IPS-18a (cell line): ENCODE measurements around the gene SLN.
"Not testable (repeated sequence)": the region's sequence is repeated elsewhere in the genome, so short reads cannot be mapped to it uniquely, and the experiment has no call there.

Experiments
- H3K27ac ChIP-seq: one replicate; pipeline ENCODE4 v1.5.1; 2013; ENCODE audit warnings: low read length
- H3K27me3 ChIP-seq: one replicate; pipeline ENCODE4 v1.6.1; 2013; ENCODE audit warnings: mild to moderate bottlenecking, low read length; ENCODE audit not compliant: control insufficient read depth, insufficient read depth
- H3K36me3 ChIP-seq: one replicate; pipeline ENCODE4 v1.6.1; 2013; ENCODE audit warnings: low read depth, low read length; ENCODE audit not compliant: control insufficient read depth
- H3K4me1 ChIP-seq: one replicate; pipeline ENCODE4 v1.6.1; 2013; ENCODE audit warnings: low read depth, low read length; ENCODE audit not compliant: control insufficient read depth
- H3K4me3 ChIP-seq: one replicate; pipeline ENCODE4 v1.5.1; 2013; ENCODE audit warnings: low read length
- H3K9ac ChIP-seq: one replicate; pipeline ENCODE4 v1.6.1; 2013; ENCODE audit warnings: mild to moderate bottlenecking, low read length, moderate library complexity
- H3K9me3 ChIP-seq: one replicate; pipeline ENCODE4 v1.6.1; 2013; ENCODE audit warnings: low read depth, low read length; ENCODE audit not compliant: control insufficient read depth

SLN gene

DNA sequence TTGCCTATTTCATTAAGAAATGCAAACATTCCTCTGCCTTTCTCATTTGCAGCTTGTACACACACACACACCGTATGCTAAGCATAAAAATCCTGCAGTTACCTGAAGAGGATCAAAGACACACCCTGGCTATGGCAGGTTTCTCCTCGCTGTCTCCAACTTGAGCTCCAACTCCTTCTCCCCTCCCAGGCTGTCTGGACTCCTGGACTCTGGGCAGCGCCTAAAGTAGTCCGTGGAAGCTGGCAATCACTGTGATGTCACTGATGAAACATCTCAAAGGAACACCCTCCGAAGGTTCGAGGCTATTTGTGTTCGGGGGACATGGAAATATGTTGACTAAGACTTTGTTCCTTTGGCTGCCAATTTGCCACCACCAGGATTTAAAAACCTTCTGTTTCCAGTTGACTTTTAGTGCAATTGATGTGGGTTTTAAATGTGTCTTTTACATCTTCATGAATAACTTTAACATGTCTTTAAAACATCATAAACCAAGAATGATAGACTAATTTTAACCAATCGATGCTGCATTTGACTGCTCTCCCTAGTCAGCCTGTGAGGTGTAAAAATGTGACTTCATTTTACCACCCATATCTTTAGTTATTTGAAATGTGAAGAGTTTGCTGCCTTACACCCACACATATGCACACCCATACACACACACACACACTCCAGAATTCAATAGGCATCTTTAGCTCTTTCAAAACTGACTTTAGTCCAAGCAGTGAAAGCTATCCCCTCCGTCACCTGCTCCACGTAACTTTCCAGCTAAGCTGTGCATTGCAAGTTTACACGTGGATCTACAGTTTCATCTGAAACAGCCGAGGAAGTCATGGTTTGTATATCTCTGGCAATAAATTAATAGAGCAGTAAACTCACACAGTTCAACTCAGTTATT lies at the start of gene SLN:
SLN (minus strand) TSS at position 196 of the 895 bp plus-strand sequence.
- Histone ChIP-seq H3K9me3 (no peaks in the 10 kb centered on the region), H3K4me3 (no peak within 1 kb of the TSS), H3K27ac (no peak within 1 kb of the TSS), H3K4me1 (peaks cover 15% of the 10 kb centered on the region), H3K9ac (no peak within 1 kb of the TSS), H3K36me3 (no peaks in the 10 kb centered on the region), H3K27me3 (no peaks in the 10 kb centered on the region)

DNA sequence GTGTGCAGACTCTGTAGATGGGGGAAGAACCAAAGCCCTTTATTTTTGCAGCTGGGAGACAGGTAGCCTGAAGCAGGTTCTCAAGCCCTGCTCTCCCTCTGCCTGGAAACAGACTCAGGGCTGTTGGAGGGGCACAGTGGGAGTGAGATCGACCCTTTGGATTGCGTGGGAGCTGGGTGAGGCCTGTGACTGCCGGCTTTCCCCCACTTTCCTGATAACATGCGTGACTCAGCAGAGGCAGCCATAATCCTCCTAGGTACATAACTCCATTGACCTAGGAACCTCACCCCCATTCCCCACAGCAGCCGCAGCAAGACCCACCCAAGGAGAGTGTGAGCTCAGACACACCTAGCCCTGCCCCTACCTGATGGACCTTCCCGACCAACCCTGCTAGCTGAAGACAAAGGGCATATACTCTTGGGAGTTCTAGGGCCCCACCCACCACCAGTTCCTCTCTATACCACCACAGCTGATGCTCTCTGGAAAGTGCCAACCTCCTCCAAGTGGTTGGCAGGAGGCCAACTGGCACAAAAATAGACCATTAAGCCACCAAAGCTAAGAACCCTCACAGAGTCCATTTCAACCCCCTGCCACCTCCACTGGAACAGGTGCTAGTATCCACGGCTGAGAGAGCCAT lies 47.0 kb upstream of the SLN start:
- H3K9ac ChIP-seq, H3K27ac ChIP-seq, H3K36me3 ChIP-seq, H3K4me1 ChIP-seq, H3K27me3 ChIP-seq, H3K4me3 ChIP-seq, H3K9me3 ChIP-seq: not testable (repeated sequence)

DNA sequence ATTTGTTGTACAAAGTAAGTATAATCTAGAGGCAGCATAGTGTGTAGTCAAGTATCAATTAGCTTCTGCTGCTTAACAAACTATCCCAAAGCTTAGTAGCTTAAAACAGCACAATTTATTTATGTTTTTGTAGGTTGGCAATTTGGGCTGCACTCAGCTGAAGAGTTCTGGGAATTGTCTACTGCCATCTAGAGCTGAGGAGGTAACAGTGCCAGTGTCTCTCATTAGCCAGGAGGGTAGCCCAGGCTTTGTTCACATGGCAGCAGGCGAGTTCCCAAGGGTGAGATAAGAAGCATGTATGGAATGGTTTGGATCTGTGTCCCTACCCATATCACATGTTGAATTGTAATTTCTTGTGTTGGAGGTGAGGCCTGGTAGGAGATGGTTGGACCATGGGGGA lies 45.8 kb upstream of the SLN start:
- no peaks in the 10 kb centered on the region for H3K4me1 ChIP-seq
- no peaks in the 10 kb centered on the region for H3K9me3 ChIP-seq
- no peak overlapping the region for H3K9ac ChIP-seq
- no peak overlapping the region for H3K27ac ChIP-seq
- no peaks in the 10 kb centered on the region for H3K36me3 ChIP-seq
- no peaks in the 10 kb centered on the region for H3K27me3 ChIP-seq
- no peak overlapping the region for H3K4me3 ChIP-seq

DNA sequence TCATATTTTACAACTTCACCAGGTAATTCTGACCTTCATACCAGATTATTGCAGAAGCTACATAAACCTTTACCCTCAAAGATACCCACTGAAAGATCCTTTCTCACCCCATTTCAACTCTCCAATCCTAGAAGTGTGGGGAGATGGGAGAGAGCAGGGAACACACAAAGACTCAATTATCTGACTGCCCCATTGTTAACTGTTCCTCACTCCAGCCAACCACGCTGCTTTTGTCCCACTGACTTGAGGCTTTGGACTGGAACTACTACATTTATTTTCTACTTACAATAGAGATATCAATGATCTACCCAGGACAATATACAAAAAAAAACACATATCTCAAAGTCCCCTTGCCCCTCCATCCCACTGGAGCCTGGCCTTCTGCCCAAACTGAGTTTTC lies 44.7 kb upstream of the SLN start:
- Histone ChIP-seq H3K9me3 (no peaks in the 10 kb centered on the region), H3K27ac (no peak overlapping the region), H3K27me3 (no peaks in the 10 kb centered on the region), H3K36me3 (no peaks in the 10 kb centered on the region), H3K9ac (no peak overlapping the region), H3K4me3 (no peak overlapping the region), H3K4me1 (no peaks in the 10 kb centered on the region)

DNA sequence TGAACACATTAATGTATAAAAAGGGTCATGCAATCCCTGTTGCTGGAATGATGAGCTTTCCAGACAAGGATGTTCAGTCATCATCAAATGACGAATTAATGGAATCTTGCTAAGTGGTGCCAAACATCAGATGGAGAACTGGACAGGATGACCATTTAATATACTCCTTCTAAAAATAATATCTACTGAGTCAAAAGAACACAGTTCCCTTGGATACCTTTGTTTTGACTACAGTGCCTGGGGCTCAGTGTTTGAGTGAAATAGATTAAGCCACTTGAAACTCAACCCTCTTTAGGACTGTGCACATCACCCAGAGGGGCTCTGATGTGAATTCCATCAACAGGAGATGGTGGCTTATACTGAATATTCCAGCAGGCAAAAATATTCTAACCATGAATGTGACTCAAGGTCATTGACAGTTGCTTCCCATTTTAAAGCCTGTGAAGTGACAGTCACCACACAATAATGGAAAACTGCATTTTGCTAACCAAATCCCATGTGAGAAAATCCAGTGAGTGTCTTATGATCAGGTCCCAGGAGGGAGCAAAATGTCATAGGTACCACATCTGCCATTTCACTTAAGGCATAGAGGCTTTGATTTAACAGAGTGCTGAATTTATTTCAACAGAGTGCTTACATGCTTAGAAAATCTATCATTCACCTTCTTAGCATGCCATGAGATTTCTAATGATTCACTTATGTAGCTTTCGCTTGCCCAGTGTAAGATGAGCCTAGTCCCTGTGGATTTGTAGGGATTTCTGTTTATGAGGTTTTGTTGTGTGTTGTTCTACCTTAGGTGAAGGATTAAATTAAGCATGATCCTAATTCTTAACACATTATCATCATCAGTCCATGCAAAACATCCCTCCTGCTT lies 41.3 kb upstream of the SLN start:
- Histone ChIP-seq H3K4me3 (no peak overlapping the region), H3K9me3 (no peaks in the 10 kb centered on the region), H3K27ac (no peak overlapping the region), H3K9ac (no peak overlapping the region), H3K36me3 (no peaks in the 10 kb centered on the region), H3K27me3 (no peaks in the 10 kb centered on the region), H3K4me1 (no peaks in the 10 kb centered on the region)

DNA sequence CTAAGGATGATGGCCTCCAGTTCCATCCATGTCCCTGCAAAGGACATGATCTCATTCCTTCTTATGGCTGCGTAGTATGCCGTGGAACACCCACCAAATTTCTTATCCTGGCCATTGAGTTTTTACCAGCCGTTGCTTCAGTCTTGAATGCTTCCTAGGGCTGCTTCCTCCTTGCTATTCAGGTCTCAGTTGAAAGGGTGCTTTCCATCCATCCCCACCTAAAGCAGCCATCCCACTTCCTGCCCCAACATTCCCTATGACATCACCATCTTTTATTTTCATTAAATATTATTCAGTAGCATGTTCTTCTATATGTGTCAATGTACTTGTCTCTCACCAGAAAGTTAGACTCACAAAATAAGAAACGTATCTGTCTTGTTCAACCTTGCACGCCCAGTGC lies 40.7 kb upstream of the SLN start:
- Histone ChIP-seq H3K4me1 (no peaks in the 10 kb centered on the region), H3K9ac (no peak overlapping the region), H3K9me3 (no peaks in the 10 kb centered on the region), H3K4me3 (no peak overlapping the region), H3K36me3 (no peaks in the 10 kb centered on the region), H3K27me3 (no peaks in the 10 kb centered on the region), H3K27ac (no peak overlapping the region)

DNA sequence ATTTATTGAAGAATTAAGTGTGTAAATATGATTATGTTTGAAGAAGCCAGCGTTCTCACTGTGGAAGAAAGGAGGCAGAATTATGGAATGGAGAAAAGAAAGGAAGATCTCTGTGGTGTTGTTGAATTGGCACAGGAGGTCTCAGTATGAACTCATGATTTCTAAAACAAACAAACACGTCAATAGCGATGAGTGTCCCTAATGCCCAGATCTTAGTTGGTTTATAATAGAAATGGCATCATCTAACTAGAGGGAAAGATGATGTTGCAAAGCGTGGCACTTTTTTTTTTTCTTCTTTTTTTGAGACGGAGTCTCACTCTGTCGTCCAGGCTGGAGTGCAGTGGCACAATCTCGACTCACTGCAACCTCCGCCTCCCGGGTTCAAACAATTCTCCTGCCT lies 39.2 kb upstream of the SLN start:
- Histone ChIP-seq H3K9me3 (no peaks in the 10 kb centered on the region), H3K4me3 (no peak overlapping the region), H3K4me1 (no peaks in the 10 kb centered on the region), H3K27ac (no peak overlapping the region), H3K9ac (no peak overlapping the region), H3K27me3 (no peaks in the 10 kb centered on the region), H3K36me3 (no peaks in the 10 kb centered on the region)

DNA sequence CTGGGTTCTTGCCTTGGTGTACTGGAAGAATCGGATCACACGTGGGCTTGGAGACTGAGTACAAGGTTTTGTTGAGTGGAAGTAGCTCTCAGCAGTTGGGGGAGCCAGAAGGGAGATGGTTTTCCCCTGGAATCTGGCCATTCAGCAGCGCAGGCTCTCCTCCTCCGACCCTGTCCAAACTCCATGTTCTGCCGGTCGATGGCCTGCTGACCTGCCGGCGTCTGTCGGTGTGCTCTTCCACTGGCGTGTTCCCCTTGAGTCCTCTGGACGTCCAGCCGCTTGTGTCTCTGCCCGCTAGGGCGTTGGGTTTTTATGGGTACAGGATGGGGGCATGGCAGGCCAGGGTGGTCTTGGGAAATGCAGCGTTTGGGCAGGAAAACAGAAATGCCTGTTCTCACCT lies 38.5 kb upstream of the SLN start:
- no peaks in the 10 kb centered on the region for H3K4me1 ChIP-seq
- no peak overlapping the region for H3K4me3 ChIP-seq
- no peak overlapping the region for H3K9ac ChIP-seq
- H3K27ac ChIP-seq = no peak overlapping the region
- H3K36me3 ChIP-seq = no peaks in the 10 kb centered on the region
- no peaks in the 10 kb centered on the region for H3K9me3 ChIP-seq
- H3K27me3 ChIP-seq = no peaks in the 10 kb centered on the region

DNA sequence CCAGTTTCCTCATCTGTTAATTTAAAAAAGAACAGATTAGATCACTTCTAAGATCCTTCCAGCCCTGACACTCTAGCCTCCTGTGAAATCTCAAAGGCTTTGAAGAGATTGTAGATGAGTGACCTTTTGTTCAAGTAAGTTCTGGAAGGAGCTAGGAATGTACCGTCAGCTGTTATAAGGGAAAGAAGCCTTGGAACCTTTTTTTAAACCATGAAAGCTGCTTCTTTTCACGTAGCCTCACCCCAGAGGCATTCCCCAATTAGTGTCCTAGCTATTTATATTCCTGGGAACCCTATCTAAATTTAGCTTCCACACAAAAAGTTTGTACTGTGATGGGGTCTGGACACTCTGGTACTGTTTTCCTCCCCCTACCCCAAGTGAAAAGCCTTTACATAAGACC lies 35.8 kb upstream of the SLN start:
- no peaks in the 10 kb centered on the region for H3K4me1 ChIP-seq
- H3K27me3 ChIP-seq = no peaks in the 10 kb centered on the region
- H3K36me3 ChIP-seq = no peaks in the 10 kb centered on the region
- H3K4me3 ChIP-seq = no peak overlapping the region
- H3K9ac ChIP-seq = no peak overlapping the region
- no peak overlapping the region for H3K27ac ChIP-seq
- no peaks in the 10 kb centered on the region for H3K9me3 ChIP-seq

DNA sequence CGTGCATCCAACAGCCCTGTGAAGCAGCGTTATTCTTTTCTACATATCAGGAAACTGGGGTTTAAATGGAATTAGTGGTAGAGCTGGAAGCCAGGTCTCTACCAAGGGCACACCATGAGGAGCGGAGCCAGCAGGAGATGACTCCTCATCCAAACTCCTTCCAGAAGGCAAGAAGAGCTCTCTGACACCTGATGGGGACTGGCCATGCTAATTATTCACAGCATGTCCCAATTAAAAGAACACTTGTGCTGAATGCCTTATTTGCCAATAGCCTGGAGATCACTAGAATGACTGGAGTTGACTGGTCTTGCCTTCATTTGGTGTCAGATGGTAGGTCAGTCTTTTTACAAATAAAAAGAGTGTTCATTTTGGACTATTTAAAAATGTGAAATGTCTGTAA lies 32.9 kb upstream of the SLN start:
- H3K9ac ChIP-seq = no peak overlapping the region
- H3K9me3 ChIP-seq = no peaks in the 10 kb centered on the region
- H3K27me3 ChIP-seq = no peaks in the 10 kb centered on the region
- no peak overlapping the region for H3K27ac ChIP-seq
- no peaks in the 10 kb centered on the region for H3K4me1 ChIP-seq
- no peak overlapping the region for H3K4me3 ChIP-seq
- H3K36me3 ChIP-seq = no peaks in the 10 kb centered on the region

DNA sequence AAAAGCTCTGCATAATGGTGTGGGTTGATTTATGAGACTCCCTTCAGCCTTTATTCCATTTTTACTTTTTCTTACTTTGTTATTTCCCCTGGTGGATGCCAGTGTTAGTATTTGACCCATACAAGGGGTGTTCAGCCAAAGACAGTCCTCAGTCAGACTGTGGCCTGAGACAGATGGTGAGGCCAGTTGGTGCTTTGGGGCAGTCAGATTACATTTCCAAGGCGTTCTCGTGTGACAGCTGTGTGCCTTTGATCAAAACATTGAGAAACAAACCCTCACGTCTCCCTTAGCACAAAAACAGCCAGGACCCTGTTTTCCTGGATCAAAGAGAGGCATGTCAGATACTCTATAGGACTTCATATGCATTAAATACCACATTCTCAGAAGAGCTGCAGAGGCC lies 31.3 kb upstream of the SLN start:
- Histone ChIP-seq H3K27ac (no peak overlapping the region), H3K9ac (no peak overlapping the region), H3K9me3 (no peaks in the 10 kb centered on the region), H3K27me3 (no peaks in the 10 kb centered on the region), H3K4me3 (no peak overlapping the region), H3K36me3 (no peaks in the 10 kb centered on the region), H3K4me1 (no peaks in the 10 kb centered on the region)
